ENCODE data around the gene SPIC.

Gene SPIC

GRCh38 chr12:101527682-101528081 lies 52.5 kb downstream of the SPIC start:
- no peak for FAIRE-seq

GRCh38 chr12:101536069-101536674 lies 61.0 kb downstream of the SPIC start:
- FAIRE-seq, result no peak
- no peak for DNase-seq (ENCODE audit: low spot score)

More at GRCh38 chr12:101527682-101528081, 52.5 kb downstream of the SPIC start:
- DNase-seq (ENCODE audit: low spot score), result no peak

Measured in urothelium cell line (cell line).